HG03097 (cell line): ENCODE results near the gene SUOX.
"Not testable (repeated sequence)": the region's sequence is repeated elsewhere in the genome, so short reads cannot be mapped to it uniquely, and the experiment has no call there.

Experiments
- ATAC-seq: cut with Tn5 transposase; IDR thresholded peaks from one replicate; pipeline ENCODE4 v1.9.1; 2021; ENCODE audit not compliant: unreplicated experiment, low FRiP score

SUOX gene

GRCh38 chr12:55982319-55982936 lies 14.6 kb upstream of the SUOX start:
- no peak for ATAC-seq

- no peak for ATAC-seq
These were observed 13.7 kb upstream of the SUOX start for GRCh38 chr12:55983232-55983842.

- ATAC-seq: no peak
These were observed 12.2 kb upstream of the SUOX start for GRCh38 chr12:55984861-55985260.

GRCh38 chr12:55985341-55985740 lies 11.7 kb upstream of the SUOX start:
- ATAC-seq: no peak

GRCh38 chr12:55985976-55986375 lies 11.1 kb upstream of the SUOX start:
- ATAC-seq: not testable (repeated sequence)

GRCh38 chr12:55991110-55991509 lies 6.0 kb upstream of the SUOX start:
- no peak for ATAC-seq

GRCh38 chr12:55993230-55993853 lies 3.7 kb upstream of the SUOX start:
- ATAC-seq: no peak

GRCh38 chr12:55995366-55995765 lies 1.7 kb upstream of the SUOX start:
- no peak for ATAC-seq

GRCh38 chr12:55996201-55996714 lies 818 bp upstream of the SUOX start:
- ATAC-seq: no peak

GRCh38 chr12:55997535-55997859 lies 421 bp downstream of the SUOX start:
- no peak for ATAC-seq

- not testable (repeated sequence) for ATAC-seq
These were observed 2.4 kb downstream of the SUOX start for GRCh38 chr12:55999522-55999921.

GRCh38 chr12:55999999-56000540 lies 3.0 kb downstream of the SUOX start:
- ATAC-seq: not testable (repeated sequence)

GRCh38 chr12:56001487-56002100 lies 4.5 kb downstream of the SUOX start:
- ATAC-seq: no peak

GRCh38 chr12:56003376-56003775 lies 6.3 kb downstream of the SUOX start:
- ATAC-seq: not testable (repeated sequence)

- no peak for ATAC-seq
These were observed 7.1 kb downstream of the SUOX start for GRCh38 chr12:56004211-56004610.

- no peak for ATAC-seq
These were observed 10.8 kb downstream of the SUOX start for GRCh38 chr12:56007564-56008559.

- no peak for ATAC-seq
These were observed 13.1 kb downstream of the SUOX start for GRCh38 chr12:56010111-56010570.

- ATAC-seq: no peak
These were observed 14.5 kb downstream of the SUOX start for GRCh38 chr12:56011509-56012090.

- no peak for ATAC-seq
These were observed 16.4 kb downstream of the SUOX start for GRCh38 chr12:56013482-56013881.

GRCh38 chr12:56014205-56014604 lies 17.1 kb downstream of the SUOX start:
- ATAC-seq: no peak
